ENCODE results near the gene CERT1.
"Not testable (repeated sequence)": the region's sequence is repeated elsewhere in the genome, so short reads cannot be mapped to it uniquely, and the experiment has no call there.

The CERT1 gene

GRCh38 chr5:75538211-75538610 lies 26.8 kb upstream of the CERT1 start:
- no peak overlapping the region for H3K27ac ChIP-seq (ENCODE audit: low read depth, low read length)
- H3K9me3 ChIP-seq (ENCODE audit: control insufficient read depth, insufficient read depth, low read depth, low read length): peaks cover 11% of the 10 kb centered on the region
- H3K27me3 ChIP-seq (ENCODE audit: control insufficient read depth, insufficient read depth, low read length): no peaks in the 10 kb centered on the region
- peaks cover 12% of the 10 kb centered on the region; the same call in 1 of the 2 replicates for H3K4me1 ChIP-seq (ENCODE audit: control insufficient read depth, insufficient read depth, low read length)
- H3K9ac ChIP-seq (ENCODE audit: low read length): no peak overlapping the region
- H3K4me3 ChIP-seq (ENCODE audit: low read depth, low read length): no peak overlapping the region
- no peaks in the 10 kb centered on the region for H3K36me3 ChIP-seq (ENCODE audit: control insufficient read depth, insufficient read depth, low read length)

- no peak overlapping the region for H3K9ac ChIP-seq (ENCODE audit: low read length)
- no peaks in the 10 kb centered on the region for H3K27me3 ChIP-seq (ENCODE audit: control insufficient read depth, insufficient read depth, low read length)
- peaks cover 12% of the 10 kb centered on the region; the same call in 1 of the 2 replicates for H3K4me1 ChIP-seq (ENCODE audit: control insufficient read depth, insufficient read depth, low read length)
- no peaks in the 10 kb centered on the region for H3K36me3 ChIP-seq (ENCODE audit: control insufficient read depth, insufficient read depth, low read length)
- no peak overlapping the region for H3K4me3 ChIP-seq (ENCODE audit: low read depth, low read length)
- H3K27ac ChIP-seq (ENCODE audit: low read depth, low read length): no peak overlapping the region
- peaks cover 11% of the 10 kb centered on the region for H3K9me3 ChIP-seq (ENCODE audit: control insufficient read depth, insufficient read depth, low read depth, low read length)
Observed at GRCh38 chr5:75536694-75537360, 25.4 kb upstream of the CERT1 start.

GRCh38 chr5:75536147-75536546 lies 24.7 kb upstream of the CERT1 start:
- H3K36me3 ChIP-seq (ENCODE audit: control insufficient read depth, insufficient read depth, low read length): no peaks in the 10 kb centered on the region
- no peak overlapping the region for H3K27ac ChIP-seq (ENCODE audit: low read depth, low read length)
- H3K4me1 ChIP-seq (ENCODE audit: control insufficient read depth, insufficient read depth, low read length): peaks cover 12% of the 10 kb centered on the region; the same call in 1 of the 2 replicates
- H3K9me3 ChIP-seq (ENCODE audit: control insufficient read depth, insufficient read depth, low read depth, low read length): peaks cover 11% of the 10 kb centered on the region
- H3K4me3 ChIP-seq (ENCODE audit: low read depth, low read length): no peak overlapping the region
- no peak overlapping the region for H3K9ac ChIP-seq (ENCODE audit: low read length)
- no peaks in the 10 kb centered on the region for H3K27me3 ChIP-seq (ENCODE audit: control insufficient read depth, insufficient read depth, low read length)

GRCh38 chr5:75534734-75535133 lies 23.3 kb upstream of the CERT1 start:
- no peaks in the 10 kb centered on the region for H3K27me3 ChIP-seq (ENCODE audit: control insufficient read depth, insufficient read depth, low read length)
- no peak overlapping the region for H3K27ac ChIP-seq (ENCODE audit: low read depth, low read length)
- H3K4me3 ChIP-seq (ENCODE audit: low read depth, low read length): no peak overlapping the region
- H3K4me1 ChIP-seq (ENCODE audit: control insufficient read depth, insufficient read depth, low read length): peaks cover 12% of the 10 kb centered on the region; the same call in 1 of the 2 replicates
- H3K9ac ChIP-seq (ENCODE audit: low read length): no peak overlapping the region
- peaks cover 11% of the 10 kb centered on the region for H3K9me3 ChIP-seq (ENCODE audit: control insufficient read depth, insufficient read depth, low read depth, low read length)
- H3K36me3 ChIP-seq (ENCODE audit: control insufficient read depth, insufficient read depth, low read length): no peaks in the 10 kb centered on the region

GRCh38 chr5:75533716-75534115 lies 22.3 kb upstream of the CERT1 start:
- peaks cover 11% of the 10 kb centered on the region for H3K9me3 ChIP-seq (ENCODE audit: control insufficient read depth, insufficient read depth, low read depth, low read length)
- not testable (repeated sequence) for H3K4me3 ChIP-seq (ENCODE audit: low read depth, low read length); H3K27ac ChIP-seq (ENCODE audit: low read depth, low read length); H3K27me3 ChIP-seq (ENCODE audit: control insufficient read depth, insufficient read depth, low read length); H3K36me3 ChIP-seq (ENCODE audit: control insufficient read depth, insufficient read depth, low read length); H3K9ac ChIP-seq (ENCODE audit: low read length)
- H3K4me1 ChIP-seq (ENCODE audit: control insufficient read depth, insufficient read depth, low read length): peaks cover 12% of the 10 kb centered on the region; the same call in 1 of the 2 replicates

GRCh38 chr5:75532190-75532589 lies 20.8 kb upstream of the CERT1 start:
- Histone ChIP-seq H3K4me3 (ENCODE audit: low read depth, low read length) (no peak overlapping the region), H3K27me3 (ENCODE audit: control insufficient read depth, insufficient read depth, low read length) (no peaks in the 10 kb centered on the region), H3K27ac (ENCODE audit: low read depth, low read length) (no peak overlapping the region), H3K9me3 (ENCODE audit: control insufficient read depth, insufficient read depth, low read depth, low read length) (peaks cover 11% of the 10 kb centered on the region), H3K4me1 (ENCODE audit: control insufficient read depth, insufficient read depth, low read length) (peaks cover 10% of the 10 kb centered on the region; the same call in 1 of the 2 replicates), H3K36me3 (ENCODE audit: control insufficient read depth, insufficient read depth, low read length) (no peaks in the 10 kb centered on the region), H3K9ac (ENCODE audit: low read length) (no peak overlapping the region)

- Histone ChIP-seq H3K36me3 (ENCODE audit: control insufficient read depth, insufficient read depth, low read length) (no peaks in the 10 kb centered on the region), H3K9me3 (ENCODE audit: control insufficient read depth, insufficient read depth, low read depth, low read length) (peaks cover under 1% of the 10 kb centered on the region; the same call in 1 of the 2 replicates), H3K27ac (ENCODE audit: low read depth, low read length) (no peak overlapping the region), H3K4me3 (ENCODE audit: low read depth, low read length) (no peak overlapping the region), H3K27me3 (ENCODE audit: control insufficient read depth, insufficient read depth, low read length) (no peaks in the 10 kb centered on the region), H3K9ac (ENCODE audit: low read length) (no peak overlapping the region), H3K4me1 (ENCODE audit: control insufficient read depth, insufficient read depth, low read length) (no peaks in the 10 kb centered on the region)
Observed at GRCh38 chr5:75529185-75529584, 17.8 kb upstream of the CERT1 start.

GRCh38 chr5:75526070-75526469 lies 14.6 kb upstream of the CERT1 start:
- no peaks in the 10 kb centered on the region for H3K36me3 ChIP-seq (ENCODE audit: control insufficient read depth, insufficient read depth, low read length)
- no peak overlapping the region for H3K9ac ChIP-seq (ENCODE audit: low read length)
- H3K4me1 ChIP-seq (ENCODE audit: control insufficient read depth, insufficient read depth, low read length): 0 out of 2 replicates have a peak, but pooled peaks cover 4% of the 10 kb centered on the region
- H3K27ac ChIP-seq (ENCODE audit: low read depth, low read length): no peak overlapping the region
- H3K4me3 ChIP-seq (ENCODE audit: low read depth, low read length): no peak overlapping the region
- H3K27me3 ChIP-seq (ENCODE audit: control insufficient read depth, insufficient read depth, low read length): no peaks in the 10 kb centered on the region
- peaks cover 10% of the 10 kb centered on the region for H3K9me3 ChIP-seq (ENCODE audit: control insufficient read depth, insufficient read depth, low read depth, low read length)

- 0 out of 2 replicates have a peak, but pooled peaks cover 4% of the 10 kb centered on the region for H3K4me1 ChIP-seq (ENCODE audit: control insufficient read depth, insufficient read depth, low read length)
Observed at GRCh38 chr5:75525344-75525743, 13.9 kb upstream of the CERT1 start.

GRCh38 chr5:75524591-75524990 lies 13.2 kb upstream of the CERT1 start:
- Histone ChIP-seq H3K27ac (ENCODE audit: low read depth, low read length) (no peak overlapping the region), H3K9me3 (ENCODE audit: control insufficient read depth, insufficient read depth, low read depth, low read length) (peaks cover 23% of the 10 kb centered on the region), H3K4me3 (ENCODE audit: low read depth, low read length) (no peak overlapping the region), H3K27me3 (ENCODE audit: control insufficient read depth, insufficient read depth, low read length) (no peaks in the 10 kb centered on the region), H3K9ac (ENCODE audit: low read length) (no peak overlapping the region), H3K36me3 (ENCODE audit: control insufficient read depth, insufficient read depth, low read length) (no peaks in the 10 kb centered on the region; the same call in 1 of the 2 replicates), H3K4me1 (ENCODE audit: control insufficient read depth, insufficient read depth, low read length) (0 out of 2 replicates have a peak, but pooled peaks cover 4% of the 10 kb centered on the region)

More at GRCh38 chr5:75525344-75525743, 13.9 kb upstream of the CERT1 start:
- Histone ChIP-seq H3K4me3 (ENCODE audit: low read depth, low read length) (no peak overlapping the region), H3K36me3 (ENCODE audit: control insufficient read depth, insufficient read depth, low read length) (no peaks in the 10 kb centered on the region; the same call in 1 of the 2 replicates), H3K27ac (ENCODE audit: low read depth, low read length) (no peak overlapping the region), H3K9ac (ENCODE audit: low read length) (no peak overlapping the region), H3K9me3 (ENCODE audit: control insufficient read depth, insufficient read depth, low read depth, low read length) (peaks cover 18% of the 10 kb centered on the region), H3K27me3 (ENCODE audit: control insufficient read depth, insufficient read depth, low read length) (no peaks in the 10 kb centered on the region)

- H3K9me3 ChIP-seq (ENCODE audit: control insufficient read depth, insufficient read depth, low read depth, low read length): peaks cover 25% of the 10 kb centered on the region
- no peak overlapping the region for H3K4me3 ChIP-seq (ENCODE audit: low read depth, low read length)
- no peaks in the 10 kb centered on the region for H3K27me3 ChIP-seq (ENCODE audit: control insufficient read depth, insufficient read depth, low read length)
- no peak overlapping the region for H3K9ac ChIP-seq (ENCODE audit: low read length)
- H3K27ac ChIP-seq (ENCODE audit: low read depth, low read length): no peak overlapping the region
- no peaks in the 10 kb centered on the region; the same call in 1 of the 2 replicates for H3K36me3 ChIP-seq (ENCODE audit: control insufficient read depth, insufficient read depth, low read length)
- H3K4me1 ChIP-seq (ENCODE audit: control insufficient read depth, insufficient read depth, low read length): 0 out of 2 replicates have a peak, but pooled peaks cover 4% of the 10 kb centered on the region
Observed at GRCh38 chr5:75524071-75524470, 12.6 kb upstream of the CERT1 start.

Measured in HUES6 (cell line).